HK-2 (cell line): ENCODE measurements around the gene SPG11.

Experiments
- DNase-seq: peaks from one replicate; pipeline ENCODE4 v3.0.0-alpha.2; 2018; ENCODE audit not compliant: unreplicated experiment

SPG11 gene

DNA sequence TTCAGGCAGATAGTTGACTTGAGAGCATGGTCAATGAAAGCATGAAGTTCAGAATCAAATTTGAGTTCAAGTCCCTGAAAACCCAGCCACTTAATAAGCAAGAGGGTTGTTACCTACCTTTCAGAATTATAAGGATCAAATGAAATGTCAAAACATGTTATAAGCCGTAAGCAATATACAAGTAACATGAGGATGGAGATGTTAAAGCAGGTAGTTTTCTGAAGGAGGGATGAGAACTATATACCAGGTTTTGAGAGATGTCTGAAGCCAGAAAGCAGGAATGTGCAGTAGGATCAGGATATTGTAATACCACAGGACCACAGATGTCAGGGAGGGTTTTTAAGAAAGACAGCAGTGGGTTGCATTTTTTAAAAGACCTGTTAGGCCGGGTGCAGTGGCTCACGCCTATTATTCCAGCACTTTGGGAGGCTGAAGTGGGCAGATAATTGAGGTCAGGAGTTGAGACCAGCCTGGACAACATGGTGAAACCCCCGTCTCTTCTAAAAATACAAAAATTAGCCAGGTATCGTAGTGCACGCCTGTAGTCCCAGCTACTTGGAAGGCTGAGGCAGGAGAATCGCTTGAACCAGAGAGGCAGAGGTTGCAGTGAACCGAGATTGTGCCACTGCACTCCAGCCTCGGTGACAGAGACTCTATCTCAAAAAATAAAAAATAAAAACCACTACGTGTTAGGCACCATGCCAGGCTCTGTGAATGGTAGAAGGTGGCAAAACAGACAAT is 133.4 kb downstream of the SPG11 start:
- DNase-seq = no peak

DNA sequence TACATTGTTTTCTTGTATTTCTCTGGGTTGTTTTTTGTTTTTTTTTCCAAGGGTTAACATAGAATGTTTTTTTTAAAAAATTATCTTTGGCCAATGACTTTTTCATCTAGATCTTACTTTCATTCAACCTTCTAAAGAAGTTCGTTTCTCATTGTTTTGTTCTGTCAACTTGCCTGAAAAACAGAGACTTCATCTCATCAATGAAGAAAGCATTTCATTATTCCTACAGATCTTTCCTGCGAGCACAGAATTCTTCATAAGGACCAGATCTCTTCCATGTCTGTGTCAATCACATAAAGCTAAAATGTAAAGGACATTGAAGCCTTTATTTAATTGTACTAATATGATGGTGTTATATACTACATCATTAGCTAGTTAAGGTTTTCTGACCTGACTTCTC is 136.2 kb downstream of the SPG11 start:
- DNase-seq = no peak

DNA sequence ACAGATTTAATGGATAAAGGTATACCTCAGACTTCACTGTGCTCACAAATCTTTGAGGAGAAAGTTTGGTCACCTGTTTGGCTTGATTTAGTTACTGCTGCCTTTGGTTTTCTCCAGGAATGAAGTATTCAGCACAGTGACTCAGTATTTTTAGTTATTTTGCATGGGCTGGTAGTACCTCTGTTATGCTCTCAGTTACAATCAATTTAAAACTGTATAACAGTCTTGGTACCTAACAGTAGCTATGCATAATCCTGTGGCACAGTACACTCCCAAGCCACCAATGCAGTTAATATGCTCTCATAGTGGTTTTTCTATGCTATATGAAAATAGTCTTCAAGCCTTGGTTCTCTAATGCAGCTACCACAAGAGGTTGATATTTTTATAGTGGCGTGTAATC is 138.4 kb downstream of the SPG11 start:
- no peak for DNase-seq

DNA sequence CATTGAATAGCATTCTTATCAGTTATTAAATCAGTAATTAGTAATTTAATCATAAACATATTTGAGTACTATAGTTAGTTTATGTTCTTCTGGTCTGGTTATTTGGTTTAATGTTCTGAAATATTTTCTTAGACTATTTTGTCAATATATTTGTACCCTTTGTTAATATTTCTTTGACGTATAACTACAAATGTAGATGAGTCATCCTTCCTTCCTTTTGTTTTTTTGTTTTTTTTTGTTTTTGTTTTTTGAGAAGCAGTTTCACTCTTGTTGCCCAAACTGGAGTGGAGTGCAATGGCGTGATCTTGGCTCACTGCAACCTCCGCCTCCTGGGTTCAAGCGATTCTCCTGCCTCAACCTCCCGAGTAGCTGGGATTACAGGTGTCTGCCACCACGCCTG is 143.9 kb downstream of the SPG11 start:
- DNase-seq = no peak

DNA sequence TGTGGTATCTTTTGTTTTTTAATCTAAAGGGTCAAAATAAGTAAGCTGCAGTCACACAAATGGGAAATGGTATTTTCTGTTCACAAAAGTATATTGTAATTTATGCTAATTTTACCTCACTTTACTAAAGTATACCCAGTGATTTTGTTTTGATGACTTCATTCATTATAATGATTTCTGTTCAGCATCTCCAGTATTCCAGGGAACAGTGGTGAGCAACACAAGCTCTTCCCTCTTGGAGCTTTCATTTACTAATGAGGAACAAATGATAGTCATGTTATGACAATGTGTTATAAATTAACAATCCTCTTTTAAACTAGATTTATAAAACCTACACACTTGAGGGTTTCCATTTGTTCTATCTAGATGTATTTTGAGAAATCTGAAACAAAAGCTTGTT is 147.0 kb downstream of the SPG11 start:
- DNase-seq = no peak
